GM19238 (cell line): ENCODE results near the gene UBE2E2.

Experiments used
- DNase-seq: peaks from one replicate; pipeline ENCODE4 v3.0.0; 2011; ENCODE audit warnings: low spot score; ENCODE audit not compliant: insufficient read length

Gene UBE2E2

GRCh38 chr3:23508464-23508863 lies 305.3 kb downstream of the UBE2E2 start:
- DNase-seq = no peak

DNA sequence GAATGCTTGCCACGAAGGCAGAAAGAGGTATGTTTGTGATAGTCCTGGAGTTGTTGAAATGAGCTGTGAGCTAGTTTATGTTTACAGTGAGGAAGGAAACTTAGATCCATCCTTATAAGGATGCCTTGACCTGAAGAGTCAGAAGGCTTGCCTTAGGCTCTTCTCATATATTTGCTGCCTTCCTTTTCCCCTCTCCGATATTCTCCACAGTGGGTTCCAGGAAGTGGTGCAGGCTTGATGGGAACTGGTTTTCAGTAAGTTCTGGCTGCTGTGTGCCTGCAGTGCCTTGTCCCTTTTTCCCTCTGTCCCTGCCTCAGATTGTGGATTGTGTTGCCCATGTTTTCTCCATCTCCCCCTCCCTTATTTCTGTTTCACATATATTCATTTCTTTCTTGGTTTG lies 315.3 kb downstream of the UBE2E2 start:
- DNase-seq = no peak

GRCh38 chr3:23519314-23520208 lies 316.4 kb downstream of the UBE2E2 start:
- no peak for DNase-seq

GRCh38 chr3:23527326-23527725 lies 324.2 kb downstream of the UBE2E2 start:
- no peak for DNase-seq

DNA sequence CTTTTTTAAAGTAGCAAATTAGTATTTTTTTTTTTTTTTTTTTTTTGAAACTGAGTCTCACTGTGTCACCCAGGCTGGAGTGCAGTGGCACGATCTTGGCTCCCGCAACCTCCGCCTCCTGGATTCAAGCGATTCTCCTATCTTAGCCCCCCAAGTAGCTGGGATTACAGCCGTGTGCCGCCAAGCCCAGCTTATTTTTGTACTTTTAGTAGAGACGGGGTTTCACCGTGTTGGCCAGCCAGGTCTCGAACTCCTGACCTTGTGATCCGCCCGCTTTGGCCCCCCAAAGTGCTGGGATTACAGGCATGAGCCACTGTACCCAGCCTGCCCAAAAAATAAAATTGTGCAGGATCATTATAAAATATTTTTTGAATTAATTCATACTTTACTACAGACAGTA lies 330.5 kb downstream of the UBE2E2 start:
- no peak for DNase-seq

GRCh38 chr3:23533996-23534395 lies 330.9 kb downstream of the UBE2E2 start:
- no peak for DNase-seq

DNA sequence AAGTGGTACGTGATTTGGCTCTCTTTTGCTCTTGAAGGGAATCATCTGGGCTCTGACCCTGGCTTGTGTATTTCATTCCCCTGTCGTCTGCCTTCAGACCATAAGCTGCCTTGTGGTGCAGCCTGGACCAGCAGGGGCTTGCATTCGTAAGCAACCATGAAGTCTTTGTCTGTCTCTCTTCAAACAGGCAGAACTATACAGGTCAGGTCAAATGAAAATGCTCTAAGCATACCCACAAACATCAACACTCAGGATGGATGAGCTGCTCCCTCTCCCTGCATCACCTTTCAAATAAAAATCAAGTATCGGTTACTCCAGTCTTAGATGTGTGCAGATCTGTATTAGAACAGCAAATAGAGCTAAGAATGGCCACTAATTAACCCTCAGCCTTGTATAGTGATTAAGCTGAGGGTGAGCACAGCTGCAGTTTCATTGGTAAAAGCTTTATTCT lies 334.0 kb downstream of the UBE2E2 start:
- no peak for DNase-seq

DNA sequence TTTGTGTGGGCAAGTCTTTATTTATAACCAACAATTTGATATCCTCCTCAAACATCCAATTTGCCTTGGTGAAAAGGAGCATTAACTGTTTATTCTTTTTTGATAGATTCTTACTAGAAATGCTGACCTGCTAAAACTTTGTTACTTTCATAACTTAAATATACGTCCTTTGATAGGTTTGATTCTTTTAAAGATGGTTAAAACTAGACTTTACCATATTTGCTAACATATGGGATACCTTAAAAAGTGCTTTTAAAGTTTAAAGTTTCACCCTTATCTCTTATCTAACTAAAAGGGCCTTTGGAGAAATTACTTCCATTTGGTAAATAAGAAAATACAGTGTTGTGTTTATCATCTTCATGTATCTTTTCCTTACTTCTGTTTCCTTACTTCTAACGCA lies 336.1 kb downstream of the UBE2E2 start:
- DNase-seq = no peak

DNA sequence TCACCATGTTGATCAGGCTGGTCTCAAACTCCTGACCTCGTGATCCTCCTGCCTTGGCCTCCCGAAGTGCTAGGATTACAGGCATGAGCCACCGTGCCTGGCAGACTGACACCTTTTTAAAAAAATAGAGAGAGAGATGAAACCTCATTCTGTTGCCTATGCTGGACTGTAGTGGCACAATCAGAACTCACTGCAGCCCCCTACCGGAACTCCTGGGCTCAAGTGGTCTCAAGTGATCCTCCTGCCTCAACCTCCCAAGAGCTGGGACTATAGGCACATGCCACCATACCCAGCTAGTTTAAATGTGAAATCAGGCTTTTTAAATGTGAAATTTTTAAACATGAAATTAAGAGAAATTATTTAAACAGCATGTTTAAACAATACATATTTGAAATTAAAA lies 337.5 kb downstream of the UBE2E2 start:
- DNase-seq = no peak

DNA sequence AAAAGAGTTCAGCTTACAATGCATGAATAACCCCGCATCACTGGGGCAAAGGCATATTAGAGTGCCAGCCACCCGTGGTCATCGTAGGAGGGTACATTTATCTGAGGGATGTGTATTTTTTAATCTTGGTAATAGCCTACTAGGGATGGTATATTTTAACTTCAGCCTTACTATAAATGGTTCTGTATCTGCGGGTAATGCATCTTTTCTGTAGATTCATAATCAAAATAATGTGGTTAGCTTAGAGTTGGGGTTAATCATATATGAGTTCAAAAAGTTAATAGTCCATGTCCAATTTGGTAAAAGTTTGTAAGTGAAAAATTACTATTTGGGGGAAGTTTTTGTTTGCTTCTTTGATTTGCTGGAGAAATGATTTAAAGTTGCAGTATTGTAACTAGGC lies 339.0 kb downstream of the UBE2E2 start:
- DNase-seq = no peak

DNA sequence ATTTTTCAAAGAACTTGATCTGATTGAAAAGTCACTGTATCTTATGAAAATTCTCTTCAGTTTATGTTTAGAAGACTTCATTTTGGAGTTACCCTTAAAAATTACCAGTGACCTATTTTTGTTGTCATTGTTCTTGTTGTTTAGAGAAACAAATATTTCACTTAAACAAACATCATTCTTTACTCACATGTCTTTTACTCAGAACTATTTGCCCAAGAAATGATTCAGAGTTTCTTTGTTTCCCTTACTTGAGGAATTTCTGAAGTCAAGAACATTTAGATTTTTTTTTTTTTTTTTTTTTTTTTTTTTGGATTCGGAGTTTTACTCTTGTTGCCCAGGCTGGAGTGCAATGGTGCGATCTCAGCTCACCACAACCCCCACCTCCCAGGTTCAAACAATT lies 343.1 kb downstream of the UBE2E2 start:
- no peak for DNase-seq

DNA sequence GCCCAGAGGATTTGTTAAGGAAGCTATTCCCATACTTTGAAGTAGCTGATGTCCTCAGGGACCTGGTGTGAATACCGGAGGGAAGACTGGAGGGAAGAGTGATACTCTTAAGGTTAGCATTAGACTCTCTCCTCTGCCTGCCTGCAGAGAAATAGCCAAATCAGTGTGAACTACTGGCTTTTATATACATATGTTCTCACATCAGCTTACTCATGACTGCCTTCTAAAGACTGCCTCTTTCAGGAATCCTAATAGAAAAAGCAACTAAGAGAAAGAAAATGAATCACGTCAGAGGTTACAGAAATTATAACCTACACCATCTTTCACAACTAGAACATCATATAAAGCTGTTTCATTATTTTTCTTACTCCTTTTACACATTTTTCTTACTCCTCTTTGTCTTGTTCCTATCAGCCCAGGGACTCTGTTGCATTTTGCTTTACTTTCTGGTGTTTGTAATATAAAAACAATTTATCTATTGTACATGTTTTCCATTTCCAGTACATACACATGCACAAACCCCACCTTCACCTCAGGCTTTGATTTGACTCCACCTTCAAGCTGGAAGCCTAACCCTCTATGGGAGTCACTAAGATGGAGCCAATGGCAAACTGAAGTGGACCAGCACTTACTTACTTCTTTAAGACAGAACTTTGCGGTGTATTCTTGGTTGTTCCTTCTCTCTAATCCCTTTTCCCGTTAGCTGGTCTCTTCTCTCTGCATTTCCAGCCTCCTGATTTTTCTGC lies 345.0 kb downstream of the UBE2E2 start:
- no peak for DNase-seq

DNA sequence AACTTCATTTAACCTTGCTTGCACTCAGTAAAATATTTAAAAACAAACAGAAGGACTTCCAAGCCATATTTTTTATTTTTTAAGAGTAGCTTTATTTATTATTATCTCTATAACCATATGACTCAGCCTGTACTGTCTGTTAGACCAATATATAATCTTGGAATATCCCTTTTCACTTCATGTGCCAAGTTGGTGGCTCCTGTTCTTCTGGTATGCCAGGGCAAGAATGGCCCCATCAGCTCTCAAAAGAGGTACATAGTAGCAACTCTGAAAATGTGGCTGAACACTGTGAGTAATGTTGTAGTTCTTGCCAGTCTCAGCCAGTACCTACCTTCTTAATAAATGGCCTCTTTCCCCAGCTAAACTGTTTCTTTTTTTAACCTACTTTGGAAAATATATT lies 345.6 kb downstream of the UBE2E2 start:
- no peak for DNase-seq

DNA sequence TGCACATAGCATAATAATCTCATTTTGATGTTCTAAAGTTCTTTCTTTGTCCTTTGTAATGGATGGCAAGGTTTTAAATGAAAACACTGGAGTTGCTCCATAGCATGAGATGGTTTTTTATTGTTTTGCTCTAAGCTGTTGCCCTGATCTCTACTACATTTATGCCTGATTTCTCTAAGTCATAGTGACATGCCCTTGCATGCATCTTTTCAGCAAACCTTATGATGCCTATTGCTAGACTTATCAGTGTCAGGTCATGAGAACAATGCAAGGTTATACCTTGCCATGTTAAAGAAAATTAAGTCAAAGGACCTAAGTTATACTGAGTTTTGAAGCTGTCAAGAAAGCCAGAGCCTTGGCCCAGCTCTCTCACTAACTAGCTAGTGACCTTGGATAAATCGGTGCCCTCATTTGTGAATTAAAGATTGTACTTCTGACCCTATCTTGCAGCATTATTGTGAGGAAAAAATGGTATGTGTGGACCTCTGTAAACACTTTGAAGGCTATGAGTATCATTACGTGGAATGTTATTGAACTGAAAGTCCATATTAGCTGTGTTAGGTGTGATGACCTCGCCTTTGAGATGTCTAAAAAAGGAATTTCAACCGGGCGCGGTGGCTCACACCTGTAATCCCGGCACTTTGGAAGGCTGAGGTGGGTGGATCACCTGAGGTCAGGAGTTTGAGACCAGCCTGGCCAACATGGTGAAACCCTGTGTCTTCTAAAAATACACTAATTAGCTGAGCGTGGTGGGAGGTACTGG lies 346.2 kb downstream of the UBE2E2 start:
- no peak for DNase-seq

GRCh38 chr3:23550402-23550801 lies 347.3 kb downstream of the UBE2E2 start:
- DNase-seq = peak; percentile 8

DNA sequence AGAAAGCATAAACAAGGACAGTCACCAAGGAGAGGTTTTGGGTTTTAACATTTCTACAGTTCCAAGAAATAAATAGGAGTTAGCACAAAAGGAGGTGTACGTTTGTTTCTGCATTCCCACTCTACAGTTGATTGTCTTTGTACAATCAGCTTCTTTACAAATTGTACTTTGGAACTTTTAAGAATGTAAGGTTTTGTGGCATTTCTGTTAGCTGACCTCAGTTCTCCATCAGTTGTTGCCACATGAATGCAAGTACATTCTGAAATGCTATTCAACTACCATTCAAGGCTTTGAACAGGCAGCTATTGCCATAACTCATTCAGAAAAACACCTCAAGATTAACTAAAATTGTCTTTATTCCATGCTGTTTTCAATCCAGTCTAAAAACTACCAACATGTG lies 349.4 kb downstream of the UBE2E2 start:
- no peak for DNase-seq

- peak; percentile 9 for DNase-seq
Observed at GRCh38 chr3:23553353-23553752, 350.2 kb downstream of the UBE2E2 start.

DNA sequence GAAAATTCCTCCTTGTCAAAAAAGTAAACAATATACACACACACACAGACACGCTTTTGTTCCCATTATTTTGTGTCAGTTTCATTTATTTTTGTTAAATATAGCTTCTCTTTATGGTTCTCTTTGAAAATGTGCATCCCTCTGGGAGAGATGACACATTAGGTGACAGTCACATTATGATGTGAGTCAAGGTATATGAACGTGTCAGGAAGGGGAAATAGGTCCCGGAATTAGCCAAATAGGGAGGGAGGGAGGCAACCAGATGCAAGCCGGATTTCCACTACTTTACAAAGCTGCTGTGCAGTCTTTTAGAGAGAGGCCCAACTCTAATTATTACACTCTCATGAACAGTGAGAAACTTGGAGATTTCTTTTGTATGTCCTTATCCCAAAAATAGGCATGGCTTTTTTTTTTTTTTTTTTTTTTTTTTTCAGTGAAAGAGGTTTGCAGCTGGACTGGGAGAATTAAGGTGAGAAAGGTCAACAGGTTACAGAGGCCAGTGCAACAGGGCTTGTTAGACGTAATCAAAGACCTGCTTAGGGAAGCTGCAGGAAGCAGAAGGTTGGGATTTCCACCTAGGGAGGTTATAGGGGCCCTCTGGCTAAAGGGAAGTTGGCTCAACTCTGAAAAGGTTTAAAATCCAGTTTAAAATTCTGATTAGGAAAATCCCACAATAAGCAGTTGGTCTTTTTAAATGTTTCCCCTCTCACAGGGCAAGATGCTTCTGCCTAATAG lies 362.1 kb downstream of the UBE2E2 start:
- DNase-seq = no peak

- DNase-seq = no peak
Observed at GRCh38 chr3:23566499-23566898, 363.4 kb downstream of the UBE2E2 start.

- DNase-seq = no peak
Observed at GRCh38 chr3:23567917-23568316, 364.8 kb downstream of the UBE2E2 start.

DNA sequence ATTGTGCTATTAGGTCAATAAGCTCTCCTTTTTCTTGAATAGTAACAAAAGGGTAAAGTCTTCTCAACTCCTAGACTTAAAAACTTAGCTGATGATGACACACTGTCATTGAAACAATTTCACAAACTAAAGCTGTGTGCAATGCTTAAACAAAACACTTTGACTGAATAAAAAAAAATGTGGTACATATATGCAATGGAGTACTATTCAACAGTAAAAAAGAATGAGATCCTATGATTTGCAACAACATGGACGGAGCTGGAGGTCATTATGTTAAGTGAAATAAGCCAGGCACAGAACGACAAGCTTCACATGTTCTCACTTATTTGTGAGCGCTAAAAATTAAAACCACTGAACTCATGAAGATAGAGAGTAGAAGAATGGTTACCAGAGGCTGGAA lies 370.7 kb downstream of the UBE2E2 start:
- no peak for DNase-seq
